Measurements from ENCODE around the gene TOMM40.
"Not testable (repeated sequence)": the region's sequence is repeated elsewhere in the genome, so short reads cannot be mapped to it uniquely, and the experiment has no call there.

Gene TOMM40

GRCh38 chr19:44861576-44861975 lies 29.5 kb upstream of the TOMM40 start:
- not testable (repeated sequence) for H3K27ac Mint-ChIP-seq, H3K36me3 Mint-ChIP-seq

DNA sequence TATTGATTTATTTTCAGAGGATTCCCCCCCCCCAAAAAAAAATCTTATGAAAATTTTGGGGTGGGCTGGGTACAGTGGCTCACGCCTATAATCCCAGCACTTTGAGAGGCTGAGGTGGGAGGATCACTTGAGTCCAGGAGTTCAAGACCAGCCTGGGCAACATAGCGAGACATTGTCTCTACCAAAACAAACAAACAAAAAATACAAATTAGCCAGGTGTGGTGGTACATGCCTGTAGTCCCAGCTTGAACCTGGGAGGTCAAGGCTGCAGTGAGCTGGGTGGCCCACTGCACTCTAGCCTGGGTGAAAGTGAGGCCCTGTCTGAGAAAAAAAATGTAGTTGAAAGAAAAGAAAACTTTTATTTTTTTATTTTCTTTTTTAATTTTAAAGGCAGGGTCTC lies 27.1 kb upstream of the TOMM40 start:
- Mint-ChIP-seq H3K9me3 (ENCODE audit: low read depth) (no peaks in the 10 kb centered on the region), H3K27me3 (peaks cover 2% of the 10 kb centered on the region), H3K36me3 (no peaks in the 10 kb centered on the region), H3K4me3 (no peak overlapping the region), H3K4me1 (ENCODE audit: low read depth) (no peaks in the 10 kb centered on the region), H3K27ac (no peak overlapping the region)

More at GRCh38 chr19:44861576-44861975, 29.5 kb upstream of the TOMM40 start:
- not testable (repeated sequence) for H3K4me3 Mint-ChIP-seq; H3K27me3 Mint-ChIP-seq; H3K4me1 Mint-ChIP-seq (ENCODE audit: low read depth); H3K9me3 Mint-ChIP-seq (ENCODE audit: low read depth)

GRCh38 chr19:44865196-44865767 lies 25.8 kb upstream of the TOMM40 start:
- no peak overlapping the region for H3K4me3 Mint-ChIP-seq
- no peak overlapping the region for H3K27ac Mint-ChIP-seq
- peaks cover 2% of the 10 kb centered on the region for H3K27me3 Mint-ChIP-seq
- H3K4me1 Mint-ChIP-seq (ENCODE audit: low read depth): no peaks in the 10 kb centered on the region
- no peaks in the 10 kb centered on the region for H3K36me3 Mint-ChIP-seq
- no peaks in the 10 kb centered on the region for H3K9me3 Mint-ChIP-seq (ENCODE audit: low read depth)

DNA sequence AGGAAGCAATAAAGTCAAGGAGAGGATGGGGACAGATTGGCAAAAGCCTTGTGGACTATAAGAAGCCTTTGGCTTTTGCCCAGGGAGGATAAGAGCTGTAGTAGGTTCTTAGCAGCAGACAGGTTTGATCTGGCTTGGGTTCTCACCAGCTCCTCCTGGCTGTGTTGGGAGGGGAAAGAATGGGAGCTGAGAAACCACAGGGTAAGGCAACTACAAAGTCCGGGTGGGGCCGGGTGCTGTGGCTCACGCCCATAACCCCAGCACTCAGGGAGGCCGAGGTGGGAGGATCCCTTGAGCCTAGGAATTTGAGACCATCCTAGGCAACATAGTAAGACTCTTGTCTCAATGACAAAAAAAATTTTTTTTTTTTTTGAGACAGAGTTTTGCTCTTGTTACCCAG lies 24.4 kb upstream of the TOMM40 start:
- Mint-ChIP-seq H3K27ac (no peak overlapping the region), H3K4me3 (no peak overlapping the region), H3K27me3 (peaks cover 2% of the 10 kb centered on the region), H3K36me3 (no peaks in the 10 kb centered on the region), H3K4me1 (ENCODE audit: low read depth) (no peaks in the 10 kb centered on the region), H3K9me3 (ENCODE audit: low read depth) (no peaks in the 10 kb centered on the region)

- no peaks in the 10 kb centered on the region for H3K4me1 Mint-ChIP-seq (ENCODE audit: low read depth)
These were observed 23.5 kb upstream of the TOMM40 start for GRCh38 chr19:44867578-44867977.

DNA sequence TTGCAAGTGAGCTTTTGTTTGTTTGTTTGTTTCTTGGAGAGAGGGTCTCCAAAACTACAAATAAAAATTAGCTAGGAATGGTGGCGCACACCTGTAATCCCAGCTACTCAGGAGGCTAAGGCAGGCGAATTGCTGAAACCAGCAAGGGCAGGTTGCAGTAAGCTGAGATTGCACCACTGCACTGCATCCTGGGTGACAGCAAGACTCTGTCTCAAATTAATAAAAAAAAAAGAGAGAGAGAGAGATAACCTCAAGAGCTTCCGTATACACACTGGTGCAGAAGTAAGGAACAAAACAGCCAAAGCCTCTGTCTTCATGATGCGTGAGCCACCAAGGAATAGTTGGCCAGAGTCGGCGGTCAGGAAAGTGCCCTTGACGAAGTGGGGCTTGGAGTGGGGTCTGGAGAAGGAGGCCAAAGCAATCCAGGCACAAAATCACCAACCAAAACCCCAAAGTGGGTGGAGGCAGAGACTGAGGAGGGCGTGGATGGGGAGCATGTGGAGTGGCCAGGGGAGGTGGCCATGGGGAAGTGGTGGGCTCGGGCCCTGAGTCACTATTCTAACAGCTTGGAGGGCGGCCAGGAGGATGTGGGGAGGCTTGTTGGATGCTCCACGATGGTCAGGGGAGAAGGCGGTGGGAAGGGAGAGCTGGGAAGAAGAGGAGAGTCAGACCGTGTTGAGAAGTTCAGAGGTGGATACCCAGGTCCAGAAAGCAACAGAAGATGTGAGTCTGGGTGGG lies 21.2 kb upstream of the TOMM40 start:
- H3K4me3 Mint-ChIP-seq: no peak overlapping the region
- no peaks in the 10 kb centered on the region for H3K27me3 Mint-ChIP-seq
- no peaks in the 10 kb centered on the region for H3K9me3 Mint-ChIP-seq (ENCODE audit: low read depth)
- H3K4me1 Mint-ChIP-seq (ENCODE audit: low read depth): no peaks in the 10 kb centered on the region
- no peaks in the 10 kb centered on the region for H3K36me3 Mint-ChIP-seq
- no peak overlapping the region for H3K27ac Mint-ChIP-seq

More at GRCh38 chr19:44867578-44867977, 23.5 kb upstream of the TOMM40 start:
- H3K36me3 Mint-ChIP-seq: no peaks in the 10 kb centered on the region
- no peak overlapping the region for H3K27ac Mint-ChIP-seq
- no peak overlapping the region for H3K4me3 Mint-ChIP-seq
- H3K9me3 Mint-ChIP-seq (ENCODE audit: low read depth): no peaks in the 10 kb centered on the region
- H3K27me3 Mint-ChIP-seq: no peaks in the 10 kb centered on the region

DNA sequence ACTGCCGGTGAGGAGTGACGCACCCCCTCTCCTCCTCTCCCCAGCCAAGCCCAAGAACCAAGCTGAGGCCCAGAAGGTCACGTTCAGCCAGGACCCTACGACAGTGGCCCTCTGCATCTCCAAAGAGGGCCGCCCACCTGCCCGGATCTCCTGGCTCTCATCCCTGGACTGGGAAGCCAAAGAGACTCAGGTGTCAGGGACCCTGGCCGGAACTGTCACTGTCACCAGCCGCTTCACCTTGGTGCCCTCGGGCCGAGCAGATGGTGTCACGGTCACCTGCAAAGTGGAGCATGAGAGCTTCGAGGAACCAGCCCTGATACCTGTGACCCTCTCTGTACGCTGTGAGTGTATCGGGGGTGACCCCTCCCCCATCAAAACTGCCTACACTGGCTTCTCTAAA lies 19.2 kb upstream of the TOMM40 start:
- no peaks in the 10 kb centered on the region for H3K27me3 Mint-ChIP-seq
- H3K9me3 Mint-ChIP-seq (ENCODE audit: low read depth): no peaks in the 10 kb centered on the region
- peaks cover 6% of the 10 kb centered on the region for H3K4me1 Mint-ChIP-seq (ENCODE audit: low read depth)
- no peak overlapping the region for H3K27ac Mint-ChIP-seq
- no peak overlapping the region for H3K4me3 Mint-ChIP-seq
- H3K36me3 Mint-ChIP-seq: no peaks in the 10 kb centered on the region

- H3K4me1 Mint-ChIP-seq (ENCODE audit: low read depth): peaks cover 12% of the 10 kb centered on the region
- H3K4me3 Mint-ChIP-seq: no peak overlapping the region
- no peaks in the 10 kb centered on the region for H3K9me3 Mint-ChIP-seq (ENCODE audit: low read depth)
These were observed 18.4 kb upstream of the TOMM40 start for GRCh38 chr19:44872661-44873060.

GRCh38 chr19:44874317-44874716 lies 16.7 kb upstream of the TOMM40 start:
- no peaks in the 10 kb centered on the region for H3K9me3 Mint-ChIP-seq (ENCODE audit: low read depth)
- H3K27me3 Mint-ChIP-seq: no peaks in the 10 kb centered on the region
- no peaks in the 10 kb centered on the region for H3K36me3 Mint-ChIP-seq
- H3K4me3 Mint-ChIP-seq: no peak overlapping the region
- H3K27ac Mint-ChIP-seq: no peak overlapping the region
- H3K4me1 Mint-ChIP-seq (ENCODE audit: low read depth): peaks cover 12% of the 10 kb centered on the region

More at GRCh38 chr19:44872661-44873060, 18.4 kb upstream of the TOMM40 start:
- Mint-ChIP-seq H3K36me3 (no peaks in the 10 kb centered on the region), H3K27ac (no peak overlapping the region), H3K27me3 (no peaks in the 10 kb centered on the region)

DNA sequence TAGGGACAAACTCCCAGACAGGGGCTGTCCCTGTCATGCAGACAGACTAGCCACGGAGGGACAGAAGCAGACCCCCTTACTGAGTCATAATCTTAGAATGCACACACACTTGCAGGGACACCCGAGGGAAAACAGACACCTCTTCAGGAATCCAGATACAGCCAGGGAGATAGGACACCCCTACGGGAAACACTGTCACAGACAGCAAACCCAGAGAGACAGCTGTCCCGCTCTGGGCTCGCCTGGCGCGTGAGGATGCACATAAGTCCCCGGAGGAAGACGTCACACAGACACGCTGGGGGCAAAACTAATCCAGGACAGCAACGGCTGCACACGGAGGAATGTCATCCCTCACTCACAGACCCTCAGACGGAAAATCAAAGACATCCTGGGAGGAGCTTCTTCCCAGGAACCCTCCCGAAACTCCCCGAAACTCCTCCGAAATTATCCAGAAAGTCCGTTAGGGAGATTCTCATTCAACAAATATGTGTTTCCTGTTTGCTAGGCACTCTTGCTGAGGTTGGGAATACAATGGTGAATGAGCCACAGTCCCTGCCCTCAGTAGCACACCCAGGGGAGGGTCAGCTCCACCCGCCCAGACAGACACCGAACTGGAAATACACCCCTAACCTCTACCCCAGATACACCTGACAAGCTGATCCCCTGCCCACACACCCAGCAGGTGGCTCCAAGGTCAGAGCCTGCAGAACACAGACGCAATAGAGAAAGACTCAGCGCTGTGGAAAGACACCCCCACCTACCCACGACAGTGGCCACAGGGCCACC lies 15.2 kb upstream of the TOMM40 start:
- peaks cover 12% of the 10 kb centered on the region for H3K4me1 Mint-ChIP-seq (ENCODE audit: low read depth)
- no peaks in the 10 kb centered on the region for H3K9me3 Mint-ChIP-seq (ENCODE audit: low read depth)
- H3K4me3 Mint-ChIP-seq: no peak overlapping the region
- H3K36me3 Mint-ChIP-seq: no peaks in the 10 kb centered on the region
- no peak overlapping the region for H3K27ac Mint-ChIP-seq
- no peaks in the 10 kb centered on the region for H3K27me3 Mint-ChIP-seq

GRCh38 chr19:44876930-44877535 lies 14.0 kb upstream of the TOMM40 start:
- Mint-ChIP-seq H3K36me3 (no peaks in the 10 kb centered on the region), H3K27me3 (no peaks in the 10 kb centered on the region), H3K27ac (peak overlapping the region; percentile 28), H3K9me3 (ENCODE audit: low read depth) (no peaks in the 10 kb centered on the region), H3K4me1 (ENCODE audit: low read depth) (peaks cover 12% of the 10 kb centered on the region), H3K4me3 (no peak overlapping the region)

DNA sequence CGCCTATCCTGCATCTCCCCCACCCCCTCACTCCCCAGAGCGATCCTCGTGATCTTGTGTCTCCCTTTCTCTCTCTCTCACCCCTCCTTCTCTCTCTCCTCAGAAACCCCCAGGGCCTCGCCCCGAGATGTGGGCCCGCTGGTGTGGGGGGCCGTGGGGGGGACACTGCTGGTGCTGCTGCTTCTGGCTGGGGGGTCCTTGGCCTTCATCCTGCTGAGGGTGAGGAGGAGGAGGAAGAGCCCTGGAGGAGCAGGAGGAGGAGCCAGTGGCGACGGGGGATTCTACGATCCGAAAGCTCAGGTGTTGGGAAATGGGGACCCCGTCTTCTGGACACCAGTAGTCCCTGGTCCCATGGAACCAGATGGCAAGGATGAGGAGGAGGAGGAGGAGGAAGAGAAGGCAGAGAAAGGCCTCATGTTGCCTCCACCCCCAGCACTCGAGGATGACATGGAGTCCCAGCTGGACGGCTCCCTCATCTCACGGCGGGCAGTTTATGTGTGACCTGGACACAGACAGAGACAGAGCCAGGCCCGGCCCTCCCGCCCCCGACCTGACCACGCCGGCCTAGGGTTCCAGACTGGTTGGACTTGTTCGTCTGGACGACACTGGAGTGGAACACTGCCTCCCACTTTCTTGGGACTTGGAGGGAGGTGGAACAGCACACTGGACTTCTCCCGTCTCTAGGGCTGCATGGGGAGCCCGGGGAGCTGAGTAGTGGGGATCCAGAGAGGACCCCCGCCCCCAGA lies 12.8 kb upstream of the TOMM40 start:
- Mint-ChIP-seq H3K27me3 (no peaks in the 10 kb centered on the region), H3K4me3 (no peak overlapping the region), H3K4me1 (ENCODE audit: low read depth) (peaks cover 12% of the 10 kb centered on the region), H3K27ac (no peak overlapping the region), H3K9me3 (ENCODE audit: low read depth) (no peaks in the 10 kb centered on the region), H3K36me3 (no peaks in the 10 kb centered on the region)

- no peak overlapping the region for H3K27ac Mint-ChIP-seq
- no peaks in the 10 kb centered on the region for H3K27me3 Mint-ChIP-seq
- no peaks in the 10 kb centered on the region for H3K9me3 Mint-ChIP-seq (ENCODE audit: low read depth)
- no peak overlapping the region for H3K4me3 Mint-ChIP-seq
- no peaks in the 10 kb centered on the region for H3K36me3 Mint-ChIP-seq
- peaks cover 12% of the 10 kb centered on the region for H3K4me1 Mint-ChIP-seq (ENCODE audit: low read depth)
These were observed 11.6 kb upstream of the TOMM40 start for GRCh38 chr19:44879309-44880065.

DNA sequence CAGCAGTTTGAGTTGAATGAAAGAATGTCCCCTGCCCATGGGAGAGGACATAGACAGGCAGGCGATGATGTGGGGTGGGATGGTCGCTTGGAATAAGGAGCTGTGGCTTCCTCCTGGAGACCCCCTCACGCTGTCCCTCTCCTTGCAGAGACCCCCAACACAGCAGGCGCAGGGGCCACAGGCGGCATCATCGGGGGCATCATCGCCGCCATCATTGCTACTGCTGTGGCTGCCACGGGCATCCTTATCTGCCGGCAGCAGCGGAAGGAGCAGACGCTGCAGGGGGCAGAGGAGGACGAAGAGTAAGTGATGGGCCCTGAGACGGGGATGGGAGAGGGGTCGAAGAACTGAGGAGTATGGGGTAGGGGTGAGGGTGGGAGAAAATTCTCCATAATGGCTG lies 9.0 kb upstream of the TOMM40 start:
- H3K36me3 Mint-ChIP-seq: no peaks in the 10 kb centered on the region
- peaks cover 4% of the 10 kb centered on the region for H3K4me1 Mint-ChIP-seq (ENCODE audit: low read depth)
- no peak overlapping the region for H3K4me3 Mint-ChIP-seq
- H3K27me3 Mint-ChIP-seq: no peaks in the 10 kb centered on the region
- no peak overlapping the region for H3K27ac Mint-ChIP-seq
- H3K9me3 Mint-ChIP-seq (ENCODE audit: low read depth): no peaks in the 10 kb centered on the region
